ENCODE data around the gene MAPK10. TPM values are rescaled to one million over a fixed set of nuclear protein-coding genes. Genes with fewer than 3 reads are reported as not detected.

The MAPK10 gene
- total RNA-seq, 4 donors from 2014 or later = 4.1 to 50.0 (median 9.4) TPM

DNA sequence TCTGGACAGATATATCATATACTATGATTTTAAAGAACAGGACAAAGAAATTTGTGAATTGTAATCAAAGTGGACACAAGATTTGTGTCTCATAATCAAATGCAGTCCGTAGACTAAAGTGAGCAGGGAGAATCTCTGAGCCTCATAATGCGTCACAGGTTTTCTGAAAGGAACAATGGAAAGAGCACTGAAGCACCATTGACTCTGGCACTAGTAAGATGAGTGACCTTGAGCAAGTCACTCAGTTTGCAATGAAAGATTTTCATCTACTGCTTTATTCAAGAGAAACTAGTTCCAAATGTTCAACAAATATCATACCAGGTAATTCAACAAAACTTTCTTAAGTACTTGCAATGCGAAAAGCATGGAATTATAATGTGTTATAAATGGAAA is 315.3 kb downstream of the MAPK10 start:
- 53 to 66% methylated on average over 3 of the region's 3 CpGs for WGBS, 2 donors (ENCODE audit: low coverage in 1 of 2)
- no peaks in the 10 kb centered on the region for H3K36me3 ChIP-seq
- peaks cover 0 to 5% (median 0%) of the 10 kb centered on the region in 4 donors for H3K4me1 ChIP-seq
- in situ Hi-C loops (cut with MboI; ENCODE audit: low pct_ligation_motif_present in 1 of 4, low pct_unique_long_range_greater_than_20kb in 1 of 4, low sequenced_read_pairs in 3 of 4) = no loop called here
- no peaks in the 10 kb centered on the region for H3K27me3 ChIP-seq
- intact Hi-C loops (cut with DNase I; ENCODE audit: low total_unique reads) = no loop called here
- H3K9me3 ChIP-seq = no peaks in the 10 kb centered on the region
- no peak for DNase-seq
- no peak overlapping the region for H3K4me3 ChIP-seq
- TF ChIP-seq, protein P1, sequence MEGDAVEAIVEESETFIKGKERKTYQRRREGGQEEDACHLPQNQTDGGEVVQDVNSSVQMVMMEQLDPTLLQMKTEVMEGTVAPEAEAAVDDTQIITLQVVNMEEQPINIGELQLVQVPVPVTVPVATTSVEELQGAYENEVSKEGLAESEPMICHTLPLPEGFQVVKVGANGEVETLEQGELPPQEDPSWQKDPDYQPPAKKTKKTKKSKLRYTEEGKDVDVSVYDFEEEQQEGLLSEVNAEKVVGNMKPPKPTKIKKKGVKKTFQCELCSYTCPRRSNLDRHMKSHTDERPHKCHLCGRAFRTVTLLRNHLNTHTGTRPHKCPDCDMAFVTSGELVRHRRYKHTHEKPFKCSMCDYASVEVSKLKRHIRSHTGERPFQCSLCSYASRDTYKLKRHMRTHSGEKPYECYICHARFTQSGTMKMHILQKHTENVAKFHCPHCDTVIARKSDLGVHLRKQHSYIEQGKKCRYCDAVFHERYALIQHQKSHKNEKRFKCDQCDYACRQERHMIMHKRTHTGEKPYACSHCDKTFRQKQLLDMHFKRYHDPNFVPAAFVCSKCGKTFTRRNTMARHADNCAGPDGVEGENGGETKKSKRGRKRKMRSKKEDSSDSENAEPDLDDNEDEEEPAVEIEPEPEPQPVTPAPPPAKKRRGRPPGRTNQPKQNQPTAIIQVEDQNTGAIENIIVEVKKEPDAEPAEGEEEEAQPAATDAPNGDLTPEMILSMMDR (IDR thresholded peaks at IDR 0.05) = no peak
- no peak for TF ChIP-seq POLR2AphosphoS5 (IDR thresholded peaks at IDR 0.05)
- no peak for TF ChIP-seq EP300 (IDR thresholded peaks at IDR 0.05; ENCODE audit: low read depth)
- TF ChIP-seq POLR2A (IDR thresholded peaks at IDR 0.05) = no peak
- no peak overlapping the region for H3K27ac ChIP-seq

GRCh38 chr4:86043755-86044592 is 315.9 kb downstream of the MAPK10 start:
- TF ChIP-seq POLR2A (IDR thresholded peaks at IDR 0.05) (no peak), EP300 (IDR thresholded peaks at IDR 0.05; ENCODE audit: low read depth) (no peak)
- TF ChIP-seq, protein P1 (IDR thresholded peaks at IDR 0.05) = peak; percentile 46 to 63 (median 53)
- no peaks in the 10 kb centered on the region for H3K36me3 ChIP-seq
- WGBS, 2 donors (ENCODE audit: low coverage in 1 of 2) = 17 to 18% methylated on average over 8 of the region's 8 CpGs
- intact Hi-C loops (cut with DNase I; ENCODE audit: low total_unique reads) (no loop called here), in situ Hi-C loops (cut with MboI; ENCODE audit: low pct_ligation_motif_present in 1 of 4, low pct_unique_long_range_greater_than_20kb in 1 of 4, low sequenced_read_pairs in 3 of 4) (no loop called here)
- no peaks in the 10 kb centered on the region for H3K27me3 ChIP-seq
- no peak for DNase-seq
- H3K9me3 ChIP-seq = no peaks in the 10 kb centered on the region
- no peak overlapping the region for H3K4me3 ChIP-seq
- H3K27ac ChIP-seq = no peak overlapping the region
- H3K4me1 ChIP-seq = peaks cover 0 to 5% (median 0%) of the 10 kb centered on the region in 4 donors

DNA sequence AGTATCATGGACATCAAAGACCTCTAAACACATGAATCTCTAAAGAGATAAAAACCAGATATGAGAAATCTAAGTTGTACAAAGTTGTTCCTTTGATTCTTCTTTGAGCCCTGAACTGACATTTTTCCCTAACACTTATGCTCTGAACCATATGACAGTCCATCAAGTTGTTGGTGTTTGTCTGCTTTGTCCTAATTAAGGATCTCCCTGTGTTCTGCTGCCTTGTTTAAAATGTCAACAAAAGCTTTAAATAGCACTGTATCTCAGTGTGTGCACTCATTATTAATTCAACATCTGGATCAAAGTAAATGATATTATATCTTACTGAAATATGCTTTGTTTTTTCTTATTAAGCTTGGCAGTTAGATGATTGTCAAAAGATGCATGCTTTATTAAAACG is 321.8 kb downstream of the MAPK10 start:
- intact Hi-C loops (cut with DNase I; ENCODE audit: low total_unique reads) = no loop called here
- no peak for DNase-seq
- Histone ChIP-seq H3K27me3 (no peaks in the 10 kb centered on the region), H3K4me1 (peaks cover 0 to 10% (median 0%) of the 10 kb centered on the region in 4 donors), H3K36me3 (no peaks in the 10 kb centered on the region), H3K27ac (no peak overlapping the region), H3K9me3 (no peaks in the 10 kb centered on the region), H3K4me3 (no peak overlapping the region)
- 94 to 100% methylated on average over 1 of the region's 1 CpG for WGBS, 2 donors (ENCODE audit: low coverage in 1 of 2)
- in situ Hi-C loops (cut with MboI; ENCODE audit: low pct_ligation_motif_present in 1 of 4, low pct_unique_long_range_greater_than_20kb in 1 of 4, low sequenced_read_pairs in 3 of 4) = no loop called here
- no peak for TF ChIP-seq POLR2A (IDR thresholded peaks at IDR 0.05)

- TF ChIP-seq EP300 (IDR thresholded peaks at IDR 0.05; ENCODE audit: low read depth) = no peak
- TF ChIP-seq, protein P1 (IDR thresholded peaks at IDR 0.05) = no peak
- TF ChIP-seq POLR2AphosphoS5 (IDR thresholded peaks at IDR 0.05) = no peak
- TF ChIP-seq POLR2A (IDR thresholded peaks at IDR 0.05) = no peak
- intact Hi-C loops (cut with DNase I; ENCODE audit: low total_unique reads) (no loop called here), in situ Hi-C loops (cut with MboI; ENCODE audit: low pct_ligation_motif_present in 1 of 4, low pct_unique_long_range_greater_than_20kb in 1 of 4, low sequenced_read_pairs in 3 of 4) (no loop called here)
- H3K27me3 ChIP-seq = no peaks in the 10 kb centered on the region
- DNase-seq = no peak
- WGBS, 2 donors (ENCODE audit: low coverage in 1 of 2) = 68 to 70% methylated on average over 4 of the region's 4 CpGs
- no peak overlapping the region for H3K27ac ChIP-seq
- no peak overlapping the region for H3K4me3 ChIP-seq
- no peaks in the 10 kb centered on the region for H3K9me3 ChIP-seq
- no peaks in the 10 kb centered on the region for H3K36me3 ChIP-seq
- peaks cover 0 to 15% (median 2%) of the 10 kb centered on the region in 4 donors for H3K4me1 ChIP-seq
Measured at GRCh38 chr4:86036736-86037135, 323.1 kb downstream of the MAPK10 start.
